WTC11 (cell line): Measurements from ENCODE around the gene BBS5. TPM values are rescaled to one million over a fixed set of nuclear protein-coding genes. Genes with fewer than 3 reads are reported as not detected.

Source experiments
- ATAC-seq: fragments of 200-7000 bp; cut with Tn5 transposase; 2 replicates; pipeline ENCODE4 v1.10.0; 2021; ENCODE audit warnings: mild to moderate bottlenecking, moderate library complexity
- CTCF ChIA-PET: fragments of 300-600 bp; sonication (Branson Sonifier 250); formaldehyde crosslinking; loops from one replicate; lab custom pipeline; 2021; ENCODE audit warnings: antibody characterized with exemption; lab: Charles Lee
- POLR2A ChIA-PET: fragments of 350-600 bp; sonication (Branson Sonifier 250); formaldehyde crosslinking; loops from one replicate; lab custom pipeline; 2021; ENCODE audit warnings: antibody characterized with exemption; lab: Charles Lee
- DNase-seq: peaks from one replicate; pipeline ENCODE4 v3.0.0; 2021; ENCODE audit warnings: low spot score
- H3K27ac Mint-ChIP-seq: 2 replicates; pipeline ENCODE4 v1.8.0; 2021; ENCODE audit warnings: mixed read lengths
- H3K27me3 Mint-ChIP-seq: 2 replicates; pipeline ENCODE4 v1.8.0; 2021; ENCODE audit warnings: low read depth, mild to moderate bottlenecking, moderate library complexity, mixed read lengths
- H3K36me3 Mint-ChIP-seq: 2 replicates; pipeline ENCODE4 v1.8.0; 2021; ENCODE audit warnings: mixed read lengths
- H3K4me1 Mint-ChIP-seq: 2 replicates; pipeline ENCODE4 v1.8.0; 2022; ENCODE audit warnings: mixed read lengths
- H3K4me3 Mint-ChIP-seq: 2 replicates; pipeline ENCODE4 v1.8.0; 2021; ENCODE audit warnings: mild to moderate bottlenecking, moderate library complexity, mixed read lengths
- H3K9me3 Mint-ChIP-seq: 2 replicates; pipeline ENCODE4 v1.8.0; 2021; ENCODE audit warnings: mixed read lengths
- ATF1 ChIP-seq: sonication (generic); formaldehyde crosslinking; IDR thresholded peaks from 2 replicates; pipeline ENCODE4 v1.8.1; 2023; ENCODE audit warnings: mild to moderate bottlenecking, moderate library complexity, missing genetic modification reagents
- CREB1 ChIP-seq: sonication (generic); formaldehyde crosslinking; IDR thresholded peaks from 2 replicates; pipeline ENCODE4 v1.8.0; 2023; ENCODE audit warnings: mild to moderate bottlenecking, missing genetic modification reagents
- FOXP1 ChIP-seq: sonication (generic); formaldehyde crosslinking; IDR thresholded peaks from 2 replicates; pipeline ENCODE4 v1.8.0; 2022; ENCODE audit warnings: missing genetic modification reagents, mild to moderate bottlenecking, moderate library complexity, borderline replicate concordance
- GRHL2 ChIP-seq: fragments of 250-450 bp; sonication (Bioruptor Pico); IDR thresholded peaks from 2 replicates; pipeline ENCODE4 v1.8.0; 2022; ENCODE audit warnings: mild to moderate bottlenecking, moderate library complexity; ENCODE audit not compliant: insufficient replicate concordance, severe bottlenecking
- GTF2I ChIP-seq: fragments of 250-450 bp; sonication (Bioruptor Pico); conservative IDR thresholded peaks from 2 replicates; pipeline ENCODE4 v1.4.0; 2021; ENCODE audit warnings: mild to moderate bottlenecking
- MXD4 ChIP-seq: fragments of 250-450 bp; sonication (Bioruptor Pico); IDR thresholded peaks from 2 replicates; pipeline ENCODE4 v1.8.0; 2021; ENCODE audit warnings: mild to moderate bottlenecking, moderate library complexity, borderline replicate concordance
- RELA ChIP-seq: sonication (generic); formaldehyde crosslinking; IDR thresholded peaks from 2 replicates; pipeline ENCODE4 v1.8.1; 2022; ENCODE audit warnings: missing genetic modification reagents, mild to moderate bottlenecking, borderline replicate concordance
- SOX15 ChIP-seq: fragments of 250-450 bp; sonication (Bioruptor Pico); IDR thresholded peaks from 2 replicates; pipeline ENCODE4 v1.9.0; 2021; ENCODE audit warnings: mild to moderate bottlenecking
- ZNF138 ChIP-seq: sonication (generic); formaldehyde crosslinking; conservative IDR thresholded peaks from 2 replicates; pipeline ENCODE4 v1.8.1; 2022; ENCODE audit warnings: mild to moderate bottlenecking, moderate library complexity, missing genetic modification reagents
- ZNF671 ChIP-seq: fragments of 250-450 bp; sonication (Bioruptor Pico); IDR thresholded peaks from 2 replicates; pipeline ENCODE4 v1.8.0; 2021; ENCODE audit warnings: mild to moderate bottlenecking
- total RNA-seq: library from RNA; stranded (reverse); gene quantifications from 3 replicates; pipeline ENCODE4 v1.2.3, GENCODE V29; 2021
- TF ChIP-seq, protein P1 (sequence below): sonication (generic); formaldehyde crosslinking; IDR thresholded peaks from 2 replicates; pipeline ENCODE4 v1.8.1; 2022; ENCODE audit warnings: mild to moderate bottlenecking, missing genetic modification reagents, moderate library complexity, borderline replicate concordance
- TF ChIP-seq, protein P2 (sequence below): fragments of 250-450 bp; sonication (Bioruptor Pico); IDR thresholded peaks from 2 replicates; pipeline ENCODE4 v1.9.0; 2021; ENCODE audit warnings: mild to moderate bottlenecking
- TF ChIP-seq, protein P3 (sequence below): sonication (generic); formaldehyde crosslinking; IDR thresholded peaks from 2 replicates; pipeline ENCODE4 v1.8.1; 2023; ENCODE audit warnings: mild to moderate bottlenecking, missing genetic modification reagents
- TF ChIP-seq, protein P4 (sequence below): sonication (generic); formaldehyde crosslinking; IDR thresholded peaks from 2 replicates; pipeline ENCODE4 v1.8.0; 2023; ENCODE audit warnings: missing genetic modification reagents, mild to moderate bottlenecking, borderline replicate concordance
- TF ChIP-seq, protein P5 (sequence below): fragments of 250-450 bp; sonication (Bioruptor Pico); IDR thresholded peaks from 2 replicates; pipeline ENCODE4 v1.8.0; 2021; ENCODE audit warnings: mild to moderate bottlenecking
- TF ChIP-seq, protein P6 (sequence below): sonication (generic); formaldehyde crosslinking; IDR thresholded peaks from 2 replicates; pipeline ENCODE4 v1.8.0; 2022; ENCODE audit warnings: mild to moderate bottlenecking, missing genetic modification reagents
- TF ChIP-seq, protein P7 (sequence below): sonication (generic); formaldehyde crosslinking; IDR thresholded peaks from 2 replicates; pipeline ENCODE4 v1.8.1; 2023; ENCODE audit warnings: mild to moderate bottlenecking, missing genetic modification reagents, borderline replicate concordance

Gene BBS5
- total RNA-seq, 1 experiment from 2014 or later, result 0.90 TPM

DNA sequence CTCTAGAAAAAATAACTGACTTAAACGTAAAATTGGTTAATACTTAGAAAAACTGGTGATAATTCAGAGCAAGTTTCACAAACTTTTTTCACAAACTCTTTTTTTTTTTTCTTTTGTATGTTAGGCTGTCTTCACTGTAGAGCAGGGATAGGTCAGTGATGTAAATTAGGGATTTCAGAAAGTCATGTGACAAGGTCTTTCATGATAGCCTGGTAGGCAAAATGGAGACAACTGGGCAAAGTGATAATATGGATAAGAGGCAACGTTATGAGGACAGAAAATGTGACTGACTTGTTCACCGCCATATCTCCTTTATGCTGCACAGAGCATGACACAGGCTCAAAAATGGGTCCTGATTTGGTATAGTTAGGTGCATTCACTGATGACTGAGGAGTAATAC, 39.4 kb upstream of the BBS5 start:
- H3K36me3 Mint-ChIP-seq, result no peaks in the 10 kb centered on the region
- H3K9me3 Mint-ChIP-seq, result no peaks in the 10 kb centered on the region
- no peaks in the 10 kb centered on the region for H3K27me3 Mint-ChIP-seq
- no peaks in the 10 kb centered on the region for H3K4me1 Mint-ChIP-seq
- H3K4me3 Mint-ChIP-seq, result no peak overlapping the region
- ChIA-PET CTCF (no interaction called here), POLR2A (no interaction called here)
- no peak overlapping the region for H3K27ac Mint-ChIP-seq
- TF ChIP-seq, protein P1, sequence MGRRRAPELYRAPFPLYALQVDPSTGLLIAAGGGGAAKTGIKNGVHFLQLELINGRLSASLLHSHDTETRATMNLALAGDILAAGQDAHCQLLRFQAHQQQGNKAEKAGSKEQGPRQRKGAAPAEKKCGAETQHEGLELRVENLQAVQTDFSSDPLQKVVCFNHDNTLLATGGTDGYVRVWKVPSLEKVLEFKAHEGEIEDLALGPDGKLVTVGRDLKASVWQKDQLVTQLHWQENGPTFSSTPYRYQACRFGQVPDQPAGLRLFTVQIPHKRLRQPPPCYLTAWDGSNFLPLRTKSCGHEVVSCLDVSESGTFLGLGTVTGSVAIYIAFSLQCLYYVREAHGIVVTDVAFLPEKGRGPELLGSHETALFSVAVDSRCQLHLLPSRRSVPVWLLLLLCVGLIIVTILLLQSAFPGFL (CRISPR knock-in tag), result no peak
- TF ChIP-seq, protein P2, sequence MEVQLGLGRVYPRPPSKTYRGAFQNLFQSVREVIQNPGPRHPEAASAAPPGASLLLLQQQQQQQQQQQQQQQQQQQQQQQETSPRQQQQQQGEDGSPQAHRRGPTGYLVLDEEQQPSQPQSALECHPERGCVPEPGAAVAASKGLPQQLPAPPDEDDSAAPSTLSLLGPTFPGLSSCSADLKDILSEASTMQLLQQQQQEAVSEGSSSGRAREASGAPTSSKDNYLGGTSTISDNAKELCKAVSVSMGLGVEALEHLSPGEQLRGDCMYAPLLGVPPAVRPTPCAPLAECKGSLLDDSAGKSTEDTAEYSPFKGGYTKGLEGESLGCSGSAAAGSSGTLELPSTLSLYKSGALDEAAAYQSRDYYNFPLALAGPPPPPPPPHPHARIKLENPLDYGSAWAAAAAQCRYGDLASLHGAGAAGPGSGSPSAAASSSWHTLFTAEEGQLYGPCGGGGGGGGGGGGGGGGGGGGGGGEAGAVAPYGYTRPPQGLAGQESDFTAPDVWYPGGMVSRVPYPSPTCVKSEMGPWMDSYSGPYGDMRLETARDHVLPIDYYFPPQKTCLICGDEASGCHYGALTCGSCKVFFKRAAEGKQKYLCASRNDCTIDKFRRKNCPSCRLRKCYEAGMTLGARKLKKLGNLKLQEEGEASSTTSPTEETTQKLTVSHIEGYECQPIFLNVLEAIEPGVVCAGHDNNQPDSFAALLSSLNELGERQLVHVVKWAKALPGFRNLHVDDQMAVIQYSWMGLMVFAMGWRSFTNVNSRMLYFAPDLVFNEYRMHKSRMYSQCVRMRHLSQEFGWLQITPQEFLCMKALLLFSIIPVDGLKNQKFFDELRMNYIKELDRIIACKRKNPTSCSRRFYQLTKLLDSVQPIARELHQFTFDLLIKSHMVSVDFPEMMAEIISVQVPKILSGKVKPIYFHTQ (CRISPR knock-in tag), result no peak
- no peak for TF ChIP-seq MXD4 (CRISPR knock-in tag)
- TF ChIP-seq ZNF138 (CRISPR knock-in tag), result no peak
- DNase-seq, result no peak
- no peak for ATAC-seq

DNA sequence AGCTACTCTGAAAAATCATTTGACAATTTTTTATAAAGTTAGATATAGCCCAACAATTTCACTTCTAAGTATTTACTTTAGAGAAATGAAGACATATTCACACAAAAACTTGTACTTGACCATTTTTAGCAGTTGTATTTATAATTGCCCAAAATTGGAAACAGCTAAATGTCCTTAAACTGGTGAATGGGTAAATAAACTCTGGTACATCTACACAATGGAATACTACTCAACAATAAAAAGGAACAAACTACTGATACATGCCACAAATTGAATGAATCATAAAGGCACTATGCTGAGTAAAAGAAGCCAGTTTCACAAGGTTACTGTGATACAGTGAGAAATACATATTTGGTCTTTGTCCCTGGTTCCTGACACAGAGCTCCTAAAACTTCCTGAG, 32.8 kb upstream of the BBS5 start:
- Mint-ChIP-seq H3K27me3 (no peaks in the 10 kb centered on the region), H3K9me3 (peaks cover 7% of the 10 kb centered on the region; the same call in 1 of the 2 replicates), H3K27ac (no peak overlapping the region), H3K4me1 (no peaks in the 10 kb centered on the region), H3K4me3 (no peak overlapping the region), H3K36me3 (no peaks in the 10 kb centered on the region)
- POLR2A ChIA-PET, result no interaction called here
- ATAC-seq (no peak), DNase-seq (no peak)
- CTCF ChIA-PET, result no interaction called here
- TF ChIP-seq ATF1, result no peak
- TF ChIP-seq RELA (CRISPR knock-in tag), result no peak
- TF ChIP-seq, protein P3, sequence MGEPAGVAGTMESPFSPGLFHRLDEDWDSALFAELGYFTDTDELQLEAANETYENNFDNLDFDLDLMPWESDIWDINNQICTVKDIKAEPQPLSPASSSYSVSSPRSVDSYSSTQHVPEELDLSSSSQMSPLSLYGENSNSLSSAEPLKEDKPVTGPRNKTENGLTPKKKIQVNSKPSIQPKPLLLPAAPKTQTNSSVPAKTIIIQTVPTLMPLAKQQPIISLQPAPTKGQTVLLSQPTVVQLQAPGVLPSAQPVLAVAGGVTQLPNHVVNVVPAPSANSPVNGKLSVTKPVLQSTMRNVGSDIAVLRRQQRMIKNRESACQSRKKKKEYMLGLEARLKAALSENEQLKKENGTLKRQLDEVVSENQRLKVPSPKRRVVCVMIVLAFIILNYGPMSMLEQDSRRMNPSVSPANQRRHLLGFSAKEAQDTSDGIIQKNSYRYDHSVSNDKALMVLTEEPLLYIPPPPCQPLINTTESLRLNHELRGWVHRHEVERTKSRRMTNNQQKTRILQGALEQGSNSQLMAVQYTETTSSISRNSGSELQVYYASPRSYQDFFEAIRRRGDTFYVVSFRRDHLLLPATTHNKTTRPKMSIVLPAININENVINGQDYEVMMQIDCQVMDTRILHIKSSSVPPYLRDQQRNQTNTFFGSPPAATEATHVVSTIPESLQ (CRISPR knock-in tag), result no peak
- no peak for TF ChIP-seq GTF2I (CRISPR knock-in tag)
- TF ChIP-seq, protein P4, sequence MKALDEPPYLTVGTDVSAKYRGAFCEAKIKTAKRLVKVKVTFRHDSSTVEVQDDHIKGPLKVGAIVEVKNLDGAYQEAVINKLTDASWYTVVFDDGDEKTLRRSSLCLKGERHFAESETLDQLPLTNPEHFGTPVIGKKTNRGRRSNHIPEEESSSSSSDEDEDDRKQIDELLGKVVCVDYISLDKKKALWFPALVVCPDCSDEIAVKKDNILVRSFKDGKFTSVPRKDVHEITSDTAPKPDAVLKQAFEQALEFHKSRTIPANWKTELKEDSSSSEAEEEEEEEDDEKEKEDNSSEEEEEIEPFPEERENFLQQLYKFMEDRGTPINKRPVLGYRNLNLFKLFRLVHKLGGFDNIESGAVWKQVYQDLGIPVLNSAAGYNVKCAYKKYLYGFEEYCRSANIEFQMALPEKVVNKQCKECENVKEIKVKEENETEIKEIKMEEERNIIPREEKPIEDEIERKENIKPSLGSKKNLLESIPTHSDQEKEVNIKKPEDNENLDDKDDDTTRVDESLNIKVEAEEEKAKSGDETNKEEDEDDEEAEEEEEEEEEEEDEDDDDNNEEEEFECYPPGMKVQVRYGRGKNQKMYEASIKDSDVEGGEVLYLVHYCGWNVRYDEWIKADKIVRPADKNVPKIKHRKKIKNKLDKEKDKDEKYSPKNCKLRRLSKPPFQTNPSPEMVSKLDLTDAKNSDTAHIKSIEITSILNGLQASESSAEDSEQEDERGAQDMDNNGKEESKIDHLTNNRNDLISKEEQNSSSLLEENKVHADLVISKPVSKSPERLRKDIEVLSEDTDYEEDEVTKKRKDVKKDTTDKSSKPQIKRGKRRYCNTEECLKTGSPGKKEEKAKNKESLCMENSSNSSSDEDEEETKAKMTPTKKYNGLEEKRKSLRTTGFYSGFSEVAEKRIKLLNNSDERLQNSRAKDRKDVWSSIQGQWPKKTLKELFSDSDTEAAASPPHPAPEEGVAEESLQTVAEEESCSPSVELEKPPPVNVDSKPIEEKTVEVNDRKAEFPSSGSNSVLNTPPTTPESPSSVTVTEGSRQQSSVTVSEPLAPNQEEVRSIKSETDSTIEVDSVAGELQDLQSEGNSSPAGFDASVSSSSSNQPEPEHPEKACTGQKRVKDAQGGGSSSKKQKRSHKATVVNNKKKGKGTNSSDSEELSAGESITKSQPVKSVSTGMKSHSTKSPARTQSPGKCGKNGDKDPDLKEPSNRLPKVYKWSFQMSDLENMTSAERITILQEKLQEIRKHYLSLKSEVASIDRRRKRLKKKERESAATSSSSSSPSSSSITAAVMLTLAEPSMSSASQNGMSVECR (CRISPR knock-in tag), result no peak
- no peak for TF ChIP-seq FOXP1 (CRISPR knock-in tag)
- TF ChIP-seq ZNF671 (CRISPR knock-in tag), result no peak
- TF ChIP-seq, protein P5, sequence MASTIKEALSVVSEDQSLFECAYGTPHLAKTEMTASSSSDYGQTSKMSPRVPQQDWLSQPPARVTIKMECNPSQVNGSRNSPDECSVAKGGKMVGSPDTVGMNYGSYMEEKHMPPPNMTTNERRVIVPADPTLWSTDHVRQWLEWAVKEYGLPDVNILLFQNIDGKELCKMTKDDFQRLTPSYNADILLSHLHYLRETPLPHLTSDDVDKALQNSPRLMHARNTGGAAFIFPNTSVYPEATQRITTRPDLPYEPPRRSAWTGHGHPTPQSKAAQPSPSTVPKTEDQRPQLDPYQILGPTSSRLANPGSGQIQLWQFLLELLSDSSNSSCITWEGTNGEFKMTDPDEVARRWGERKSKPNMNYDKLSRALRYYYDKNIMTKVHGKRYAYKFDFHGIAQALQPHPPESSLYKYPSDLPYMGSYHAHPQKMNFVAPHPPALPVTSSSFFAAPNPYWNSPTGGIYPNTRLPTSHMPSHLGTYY (CRISPR knock-in tag), result no peak
- TF ChIP-seq GRHL2 (CRISPR knock-in tag), result no peak
- TF ChIP-seq, protein P6, sequence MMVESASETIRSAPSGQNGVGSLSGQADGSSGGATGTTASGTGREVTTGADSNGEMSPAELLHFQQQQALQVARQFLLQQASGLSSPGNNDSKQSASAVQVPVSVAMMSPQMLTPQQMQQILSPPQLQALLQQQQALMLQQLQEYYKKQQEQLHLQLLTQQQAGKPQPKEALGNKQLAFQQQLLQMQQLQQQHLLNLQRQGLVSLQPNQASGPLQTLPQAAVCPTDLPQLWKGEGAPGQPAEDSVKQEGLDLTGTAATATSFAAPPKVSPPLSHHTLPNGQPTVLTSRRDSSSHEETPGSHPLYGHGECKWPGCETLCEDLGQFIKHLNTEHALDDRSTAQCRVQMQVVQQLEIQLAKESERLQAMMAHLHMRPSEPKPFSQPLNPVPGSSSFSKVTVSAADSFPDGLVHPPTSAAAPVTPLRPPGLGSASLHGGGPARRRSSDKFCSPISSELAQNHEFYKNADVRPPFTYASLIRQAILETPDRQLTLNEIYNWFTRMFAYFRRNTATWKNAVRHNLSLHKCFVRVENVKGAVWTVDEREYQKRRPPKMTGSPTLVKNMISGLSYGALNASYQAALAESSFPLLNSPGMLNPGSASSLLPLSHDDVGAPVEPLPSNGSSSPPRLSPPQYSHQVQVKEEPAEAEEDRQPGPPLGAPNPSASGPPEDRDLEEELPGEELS (CRISPR knock-in tag), result no peak
- TF ChIP-seq SOX15 (CRISPR knock-in tag), result no peak
- TF ChIP-seq CREB1 (CRISPR knock-in tag), result no peak
- TF ChIP-seq, protein P7, sequence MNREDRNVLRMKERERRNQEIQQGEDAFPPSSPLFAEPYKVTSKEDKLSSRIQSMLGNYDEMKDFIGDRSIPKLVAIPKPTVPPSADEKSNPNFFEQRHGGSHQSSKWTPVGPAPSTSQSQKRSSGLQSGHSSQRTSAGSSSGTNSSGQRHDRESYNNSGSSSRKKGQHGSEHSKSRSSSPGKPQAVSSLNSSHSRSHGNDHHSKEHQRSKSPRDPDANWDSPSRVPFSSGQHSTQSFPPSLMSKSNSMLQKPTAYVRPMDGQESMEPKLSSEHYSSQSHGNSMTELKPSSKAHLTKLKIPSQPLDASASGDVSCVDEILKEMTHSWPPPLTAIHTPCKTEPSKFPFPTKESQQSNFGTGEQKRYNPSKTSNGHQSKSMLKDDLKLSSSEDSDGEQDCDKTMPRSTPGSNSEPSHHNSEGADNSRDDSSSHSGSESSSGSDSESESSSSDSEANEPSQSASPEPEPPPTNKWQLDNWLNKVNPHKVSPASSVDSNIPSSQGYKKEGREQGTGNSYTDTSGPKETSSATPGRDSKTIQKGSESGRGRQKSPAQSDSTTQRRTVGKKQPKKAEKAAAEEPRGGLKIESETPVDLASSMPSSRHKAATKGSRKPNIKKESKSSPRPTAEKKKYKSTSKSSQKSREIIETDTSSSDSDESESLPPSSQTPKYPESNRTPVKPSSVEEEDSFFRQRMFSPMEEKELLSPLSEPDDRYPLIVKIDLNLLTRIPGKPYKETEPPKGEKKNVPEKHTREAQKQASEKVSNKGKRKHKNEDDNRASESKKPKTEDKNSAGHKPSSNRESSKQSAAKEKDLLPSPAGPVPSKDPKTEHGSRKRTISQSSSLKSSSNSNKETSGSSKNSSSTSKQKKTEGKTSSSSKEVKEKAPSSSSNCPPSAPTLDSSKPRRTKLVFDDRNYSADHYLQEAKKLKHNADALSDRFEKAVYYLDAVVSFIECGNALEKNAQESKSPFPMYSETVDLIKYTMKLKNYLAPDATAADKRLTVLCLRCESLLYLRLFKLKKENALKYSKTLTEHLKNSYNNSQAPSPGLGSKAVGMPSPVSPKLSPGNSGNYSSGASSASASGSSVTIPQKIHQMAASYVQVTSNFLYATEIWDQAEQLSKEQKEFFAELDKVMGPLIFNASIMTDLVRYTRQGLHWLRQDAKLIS, result no peak
